PC-3 (cell line): Measurements from ENCODE around the gene SLC2A4. TPM values are rescaled to one million over a fixed set of nuclear protein-coding genes. Genes with fewer than 3 reads are reported as not detected.

ENCODE experiments used
- ATAC-seq: fragments of 200-7000 bp; cut with Tn5 transposase; 2 replicates; pipeline ENCODE4 v1.9.1; 2020; ENCODE audit warnings: mild to moderate bottlenecking, moderate library complexity
- BruUV-seq: library from RNA; stranded (reverse); fragments of 400-500 nt; replicated peaks from 2 replicates; lab custom pipeline; 2021; lab: Mats Ljungman, UMichigan
- CTCF ChIA-PET: fragments of 300-600 bp; sonication (Branson Sonifier 250); formaldehyde crosslinking; loops from one replicate; lab custom pipeline; 2022; ENCODE audit warnings: antibody characterized with exemption; lab: Charles Lee
- POLR2A ChIA-PET: fragments of 300-600 bp; sonication (Branson Sonifier 250); formaldehyde crosslinking; loops from one replicate; lab custom pipeline; 2022; ENCODE audit warnings: antibody characterized with exemption; ENCODE audit not compliant: unreplicated experiment; lab: Charles Lee
- DNase-seq: peaks from one replicate; pipeline ENCODE4 v3.0.0-alpha.2; 2015
- H2AFZ ChIP-seq: fragments of 300-600 bp; sonication (generic); 2 replicates; pipeline ENCODE4 v1.6.0; 2016; ENCODE audit warnings: antibody characterized with exemption, low read length
- H3F3A ChIP-seq: fragments of 300-600 bp; sonication (generic); one replicate; pipeline ENCODE4 v1.6.0; 2017; ENCODE audit warnings: antibody characterized with exemption, low read length, control low read depth, mild to moderate bottlenecking; ENCODE audit not compliant: unreplicated experiment
- H3K27ac ChIP-seq: fragments of 300-600 bp; sonication (generic); 2 replicates; pipeline ENCODE4 v1.5.1; 2016; ENCODE audit warnings: mild to moderate bottlenecking, low read length
- H3K27me3 ChIP-seq: fragments of 300-600 bp; sonication (generic); 2 replicates; pipeline ENCODE4 v1.6.1; 2016; ENCODE audit warnings: low read length, mixed read lengths
- H3K36me3 ChIP-seq: fragments of 300-600 bp; sonication (generic); 2 replicates; pipeline ENCODE4 v1.6.1; 2016; ENCODE audit warnings: low read depth, mixed run types, low read length, mixed read lengths
- H3K4me1 ChIP-seq: fragments of 300-600 bp; sonication (generic); 2 replicates; pipeline ENCODE4 v1.5.1; 2016; ENCODE audit warnings: low read length; ENCODE audit not compliant: insufficient read depth
- H3K4me2 ChIP-seq: fragments of 300-600 bp; sonication (generic); 2 replicates; pipeline ENCODE4 v1.6.0; 2016; ENCODE audit warnings: low read length
- H3K4me3 ChIP-seq: fragments of 300-600 bp; sonication (generic); 2 replicates; pipeline ENCODE4 v1.5.1; 2016; ENCODE audit warnings: mild to moderate bottlenecking, low read length, mixed read lengths
- H3K79me2 ChIP-seq: fragments of 300-600 bp; sonication (generic); 2 replicates; pipeline ENCODE4 v1.6.1; 2017; ENCODE audit warnings: low read length, mixed read lengths
- H3K9ac ChIP-seq: fragments of 300-600 bp; sonication (generic); 2 replicates; pipeline ENCODE4 v1.6.0; 2016; ENCODE audit warnings: mild to moderate bottlenecking, low read length
- H3K9me2 ChIP-seq: fragments of 300-600 bp; sonication (generic); replicated peaks from 2 replicates; pipeline ENCODE4 v1.6.1; 2016; ENCODE audit warnings: mixed run types, low read length, mixed read lengths
- H3K9me3 ChIP-seq: fragments of 300-600 bp; sonication (generic); 2 replicates; pipeline ENCODE4 v1.6.1; 2016; ENCODE audit warnings: low read length, mixed read lengths
- H4K20me1 ChIP-seq: fragments of 300-600 bp; sonication (generic); 2 replicates; pipeline ENCODE4 v1.6.1; 2016; ENCODE audit warnings: low read length, mixed read lengths
- EZH2 ChIP-seq: fragments of 300-600 bp; sonication (generic); IDR thresholded peaks from one replicate; pipeline ENCODE4 v1.6.1; 2017; ENCODE audit warnings: antibody characterized with exemption, mild to moderate bottlenecking, low read length; ENCODE audit not compliant: unreplicated experiment
- EZH2phosphoT487 ChIP-seq: fragments of 300-600 bp; sonication (generic); IDR thresholded peaks from 2 replicates; pipeline ENCODE4 v1.6.1; 2018; ENCODE audit warnings: mild to moderate bottlenecking, antibody characterized with exemption, low read length, borderline replicate concordance
- intact Hi-C: fragments of 100-400 bp; cut with micrococcal nuclease; formaldehyde crosslinking; loops from 2 replicates; pipeline ENCODE4 v1.9.0; 2023
- total RNA-seq: library from RNA; depleted of rRNA; stranded (reverse); fragments of >200 nt; gene quantifications from 2 replicates; pipeline ENCODE4 v1.2.3, GENCODE V29; 2014
- TF ChIP-seq, protein P1 (sequence below): fragments of 300-600 bp; sonication (generic); conservative IDR thresholded peaks from 2 replicates; pipeline ENCODE4 v1.5.1; 2017; ENCODE audit warnings: antibody characterized with exemption, low read depth, mild to moderate bottlenecking, low read length

The SLC2A4 gene
- total RNA-seq, 1 experiment from 2014 or later, result 0.29 TPM

DNA sequence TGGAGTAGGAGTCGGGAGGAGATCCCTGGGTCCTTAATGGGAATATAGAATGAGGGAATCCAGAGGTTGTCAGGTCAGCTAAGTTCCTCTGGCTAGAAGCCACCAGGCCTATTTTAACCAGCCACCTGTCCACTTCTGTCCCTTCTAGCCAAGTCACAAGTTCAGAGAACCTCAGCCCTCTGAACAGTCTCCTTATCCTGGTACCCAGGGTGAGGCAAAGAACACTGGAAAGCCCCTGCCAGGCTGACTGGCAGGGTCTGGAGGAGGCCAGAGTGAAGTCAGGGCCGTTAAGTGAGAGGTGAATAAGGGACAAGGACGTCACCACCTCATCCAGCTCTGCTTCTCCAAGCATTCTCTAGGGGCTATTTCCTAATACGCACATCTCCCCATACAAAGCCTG, 32.7 kb upstream of the SLC2A4 start:
- BruUV-seq, result no TSS peak
- peaks cover 62% of the 10 kb centered on the region for H3K79me2 ChIP-seq
- intact Hi-C loops, result no loop called here
- no peak overlapping the region for H3K9ac ChIP-seq
- POLR2A ChIA-PET, result no interaction called here
- no peaks in the 10 kb centered on the region for H3K9me2 ChIP-seq
- no peak for ATAC-seq
- CTCF ChIA-PET, result no interaction called here
- H4K20me1 ChIP-seq, result 0 out of 2 replicates have a peak, but pooled peaks cover 5% of the 10 kb centered on the region
- DNase-seq, result no peak
- no peaks in the 10 kb centered on the region for H3K27me3 ChIP-seq
- TF ChIP-seq EZH2 (no peak), EZH2phosphoT487 (no peak)
- TF ChIP-seq, protein P1, sequence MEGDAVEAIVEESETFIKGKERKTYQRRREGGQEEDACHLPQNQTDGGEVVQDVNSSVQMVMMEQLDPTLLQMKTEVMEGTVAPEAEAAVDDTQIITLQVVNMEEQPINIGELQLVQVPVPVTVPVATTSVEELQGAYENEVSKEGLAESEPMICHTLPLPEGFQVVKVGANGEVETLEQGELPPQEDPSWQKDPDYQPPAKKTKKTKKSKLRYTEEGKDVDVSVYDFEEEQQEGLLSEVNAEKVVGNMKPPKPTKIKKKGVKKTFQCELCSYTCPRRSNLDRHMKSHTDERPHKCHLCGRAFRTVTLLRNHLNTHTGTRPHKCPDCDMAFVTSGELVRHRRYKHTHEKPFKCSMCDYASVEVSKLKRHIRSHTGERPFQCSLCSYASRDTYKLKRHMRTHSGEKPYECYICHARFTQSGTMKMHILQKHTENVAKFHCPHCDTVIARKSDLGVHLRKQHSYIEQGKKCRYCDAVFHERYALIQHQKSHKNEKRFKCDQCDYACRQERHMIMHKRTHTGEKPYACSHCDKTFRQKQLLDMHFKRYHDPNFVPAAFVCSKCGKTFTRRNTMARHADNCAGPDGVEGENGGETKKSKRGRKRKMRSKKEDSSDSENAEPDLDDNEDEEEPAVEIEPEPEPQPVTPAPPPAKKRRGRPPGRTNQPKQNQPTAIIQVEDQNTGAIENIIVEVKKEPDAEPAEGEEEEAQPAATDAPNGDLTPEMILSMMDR, result no peak
- no peaks in the 10 kb centered on the region for H3F3A ChIP-seq
- no peaks in the 10 kb centered on the region for H3K9me3 ChIP-seq
- H3K36me3 ChIP-seq, result peaks cover 5% of the 10 kb centered on the region; the same call in 1 of the 2 replicates
- no peak overlapping the region for H3K27ac ChIP-seq
- H3K4me2 ChIP-seq, result peak overlapping the region; percentile 93; the same call in 1 of the 2 replicates
- 0 out of 2 replicates have a peak overlapping the region, but pooled peaks have one; percentile 92 for H3K4me3 ChIP-seq
- H2AFZ ChIP-seq, result no peak overlapping the region
- peaks cover 12% of the 10 kb centered on the region; the same call in 1 of the 2 replicates for H3K4me1 ChIP-seq

- Histone ChIP-seq H3K4me2 (peak overlapping the region; percentile 93), H3K4me3 (peak overlapping the region; percentile 92; the same call in 1 of the 2 replicates)
Observed at GRCh38 chr17:7249214-7249613, 32.3 kb upstream of the SLC2A4 start.

More at GRCh38 chr17:7249214-7249613, 32.3 kb upstream of the SLC2A4 start:
- no peak for DNase-seq
- CTCF ChIA-PET, result no interaction called here
- H3K9ac ChIP-seq, result no peak overlapping the region
- H2AFZ ChIP-seq, result no peak overlapping the region
- peaks cover 5% of the 10 kb centered on the region; the same call in 1 of the 2 replicates for H3K36me3 ChIP-seq
- POLR2A ChIA-PET, result interaction anchor here (0.6 kb wide), 1 partner anchor 25 kb away, joined by 3 read pairs; no protein-coding TSS in a partner anchor
- H3K27me3 ChIP-seq, result no peaks in the 10 kb centered on the region
- no peaks in the 10 kb centered on the region for H3K9me2 ChIP-seq
- intact Hi-C loops, result no loop called here
- H3K9me3 ChIP-seq, result no peaks in the 10 kb centered on the region
- H4K20me1 ChIP-seq, result 0 out of 2 replicates have a peak, but pooled peaks cover 5% of the 10 kb centered on the region
- TF ChIP-seq EZH2 (no peak), EZH2phosphoT487 (no peak)
- TF ChIP-seq, protein P1, result no peak
- no peak overlapping the region for H3K27ac ChIP-seq
- ATAC-seq, result no peak
- H3F3A ChIP-seq, result no peaks in the 10 kb centered on the region
- no TSS peak for BruUV-seq
- peaks cover 16% of the 10 kb centered on the region for H3K4me1 ChIP-seq
- H3K79me2 ChIP-seq, result peaks cover 66% of the 10 kb centered on the region
